Activated T-helper 17 cell treated with anti-CD3 and anti-CD28 coated beads, Interleukin-2, amount 50 U/mL, for 72 hours (primary cell): ENCODE measurements around the gene CCNL2. TPM values are rescaled to one million over a fixed set of nuclear protein-coding genes. Genes with fewer than 3 reads are reported as not detected.

Experiments used
- ATAC-seq: fragments of 150-1000 bp; cut with Tn5 transposase; replicated peaks from 2 replicates; pipeline ENCODE4 v1.10.0; 2021; ENCODE audit warnings: mild to moderate bottlenecking, moderate library complexity
- H3K27ac Mint-ChIP-seq: one replicate; pipeline ENCODE4 v1.8.0; 2022; ENCODE audit warnings: mixed read lengths
- H3K27me3 Mint-ChIP-seq: one replicate; pipeline ENCODE4 v1.8.0; 2022; ENCODE audit warnings: mixed read lengths
- H3K36me3 Mint-ChIP-seq: one replicate; pipeline ENCODE4 v1.8.0; 2022; ENCODE audit warnings: low read depth, mild to moderate bottlenecking, mixed read lengths
- H3K4me1 Mint-ChIP-seq: one replicate; pipeline ENCODE4 v1.8.0; 2022; ENCODE audit warnings: mixed read lengths
- H3K4me3 Mint-ChIP-seq: one replicate; pipeline ENCODE4 v1.8.0; 2022; ENCODE audit warnings: mild to moderate bottlenecking, mixed read lengths
- H3K9me3 Mint-ChIP-seq: one replicate; pipeline ENCODE4 v1.8.0; 2022; ENCODE audit warnings: mixed read lengths
- total RNA-seq, 2 donors: library from RNA; stranded (reverse); gene quantifications; one replicate each; pipeline ENCODE4 v1.2.3, GENCODE V29; 2022

CCNL2 gene
- total RNA-seq, 2 donors from 2014 or later, result 103 to 107 TPM

GRCh38 chr1:1347026-1347595 is 52.0 kb downstream of the CCNL2 start:
- Mint-ChIP-seq H3K4me3 (peak overlapping the region; percentile 66), H3K4me1 (peaks cover 10% of the 10 kb centered on the region), H3K36me3 (no peaks in the 10 kb centered on the region), H3K27ac (peak overlapping the region; percentile 16), H3K9me3 (no peaks in the 10 kb centered on the region), H3K27me3 (peaks cover under 1% of the 10 kb centered on the region)
- no peak for ATAC-seq

- no peak for ATAC-seq
- no peaks in the 10 kb centered on the region for H3K27me3 Mint-ChIP-seq
- H3K36me3 Mint-ChIP-seq, result no peaks in the 10 kb centered on the region
- peak overlapping the region; percentile 16 for H3K27ac Mint-ChIP-seq
- no peaks in the 10 kb centered on the region for H3K9me3 Mint-ChIP-seq
- peaks cover 9% of the 10 kb centered on the region for H3K4me1 Mint-ChIP-seq
- peak overlapping the region; percentile 66 for H3K4me3 Mint-ChIP-seq
Measured at GRCh38 chr1:1346501-1346890, 52.6 kb downstream of the CCNL2 start.

- peaks cover 2% of the 10 kb centered on the region for H3K36me3 Mint-ChIP-seq
- H3K27me3 Mint-ChIP-seq, result no peaks in the 10 kb centered on the region
- H3K4me1 Mint-ChIP-seq, result peaks cover 9% of the 10 kb centered on the region
- H3K9me3 Mint-ChIP-seq, result no peaks in the 10 kb centered on the region
- H3K27ac Mint-ChIP-seq, result peak overlapping the region; percentile 16
- no peak for ATAC-seq
- no peak overlapping the region for H3K4me3 Mint-ChIP-seq
Measured at GRCh38 chr1:1345860-1346500, 53.2 kb downstream of the CCNL2 start.

GRCh38 chr1:1345384-1345783 is 53.8 kb downstream of the CCNL2 start:
- peaks cover 9% of the 10 kb centered on the region for H3K4me1 Mint-ChIP-seq

GRCh38 chr1:1344655-1345361 is 54.3 kb downstream of the CCNL2 start:
- no peaks in the 10 kb centered on the region for H3K9me3 Mint-ChIP-seq
- peaks cover 10% of the 10 kb centered on the region for H3K36me3 Mint-ChIP-seq
- H3K27me3 Mint-ChIP-seq, result no peaks in the 10 kb centered on the region
- peak overlapping the region; percentile 6 for H3K4me3 Mint-ChIP-seq
- H3K27ac Mint-ChIP-seq, result peak overlapping the region; percentile 48
- peaks cover 9% of the 10 kb centered on the region for H3K4me1 Mint-ChIP-seq
- ATAC-seq, result peak; percentile 89

More at GRCh38 chr1:1345384-1345783, 53.8 kb downstream of the CCNL2 start:
- Mint-ChIP-seq H3K27me3 (no peaks in the 10 kb centered on the region), H3K4me3 (no peak overlapping the region), H3K27ac (no peak overlapping the region), H3K36me3 (peaks cover 8% of the 10 kb centered on the region), H3K9me3 (no peaks in the 10 kb centered on the region)
- no peak for ATAC-seq

- Mint-ChIP-seq H3K4me1 (peaks cover 9% of the 10 kb centered on the region), H3K4me3 (no peak overlapping the region), H3K27ac (no peak overlapping the region), H3K9me3 (no peaks in the 10 kb centered on the region), H3K27me3 (no peaks in the 10 kb centered on the region), H3K36me3 (peaks cover 10% of the 10 kb centered on the region)
- no peak for ATAC-seq
Measured at GRCh38 chr1:1343811-1344421, 55.2 kb downstream of the CCNL2 start.

- Mint-ChIP-seq H3K27me3 (no peaks in the 10 kb centered on the region), H3K36me3 (peaks cover 10% of the 10 kb centered on the region), H3K4me3 (no peak overlapping the region), H3K9me3 (no peaks in the 10 kb centered on the region), H3K4me1 (peaks cover 9% of the 10 kb centered on the region), H3K27ac (no peak overlapping the region)
- no peak for ATAC-seq
Measured at GRCh38 chr1:1342584-1343115, 56.5 kb downstream of the CCNL2 start.

- no peaks in the 10 kb centered on the region for H3K27me3 Mint-ChIP-seq
- no peaks in the 10 kb centered on the region for H3K9me3 Mint-ChIP-seq
- H3K27ac Mint-ChIP-seq, result no peak overlapping the region
- H3K36me3 Mint-ChIP-seq, result peaks cover 10% of the 10 kb centered on the region
- no peak for ATAC-seq
- peaks cover 6% of the 10 kb centered on the region for H3K4me1 Mint-ChIP-seq
- H3K4me3 Mint-ChIP-seq, result no peak overlapping the region
Measured at GRCh38 chr1:1342061-1342562, 57.0 kb downstream of the CCNL2 start.

- H3K4me1 Mint-ChIP-seq, result peaks cover 1% of the 10 kb centered on the region
- no peak for ATAC-seq
- H3K4me3 Mint-ChIP-seq, result no peak overlapping the region
- no peaks in the 10 kb centered on the region for H3K9me3 Mint-ChIP-seq
- no peaks in the 10 kb centered on the region for H3K27me3 Mint-ChIP-seq
- no peak overlapping the region for H3K27ac Mint-ChIP-seq
- peaks cover 10% of the 10 kb centered on the region for H3K36me3 Mint-ChIP-seq
Measured at GRCh38 chr1:1341549-1342021, 57.5 kb downstream of the CCNL2 start.

- Mint-ChIP-seq H3K36me3 (peaks cover 10% of the 10 kb centered on the region), H3K27me3 (no peaks in the 10 kb centered on the region), H3K4me3 (no peak overlapping the region), H3K4me1 (no peaks in the 10 kb centered on the region), H3K27ac (no peak overlapping the region), H3K9me3 (no peaks in the 10 kb centered on the region)
- ATAC-seq, result no peak
Measured at GRCh38 chr1:1340791-1341548, 58.2 kb downstream of the CCNL2 start.

GRCh38 chr1:1340185-1340584 is 59.0 kb downstream of the CCNL2 start:
- H3K36me3 Mint-ChIP-seq, result peaks cover 10% of the 10 kb centered on the region
- H3K27ac Mint-ChIP-seq, result no peak overlapping the region
- H3K27me3 Mint-ChIP-seq, result no peaks in the 10 kb centered on the region
- no peaks in the 10 kb centered on the region for H3K4me1 Mint-ChIP-seq
- H3K4me3 Mint-ChIP-seq, result no peak overlapping the region
- no peak for ATAC-seq
- H3K9me3 Mint-ChIP-seq, result no peaks in the 10 kb centered on the region

- H3K4me3 Mint-ChIP-seq, result no peak overlapping the region
- no peaks in the 10 kb centered on the region for H3K9me3 Mint-ChIP-seq
- no peaks in the 10 kb centered on the region for H3K27me3 Mint-ChIP-seq
- no peaks in the 10 kb centered on the region for H3K4me1 Mint-ChIP-seq
- ATAC-seq, result no peak
- H3K27ac Mint-ChIP-seq, result no peak overlapping the region
- peaks cover 10% of the 10 kb centered on the region for H3K36me3 Mint-ChIP-seq
Measured at GRCh38 chr1:1338278-1338677, 60.9 kb downstream of the CCNL2 start.

- Mint-ChIP-seq H3K4me1 (no peaks in the 10 kb centered on the region), H3K9me3 (no peaks in the 10 kb centered on the region), H3K4me3 (no peak overlapping the region), H3K27me3 (no peaks in the 10 kb centered on the region), H3K27ac (no peak overlapping the region), H3K36me3 (peaks cover 10% of the 10 kb centered on the region)
- peak; percentile 73 for ATAC-seq
Measured at GRCh38 chr1:1337793-1338147, 61.4 kb downstream of the CCNL2 start.
